Trophoblast cell (in vitro differentiated cells and primary cell): ENCODE data around the gene RANBP1.

Source experiments
- DNase-seq, 2 donors: peaks; one replicate each; pipeline ENCODE4 v3.0.0-alpha.2; 2016
- H2AFZ ChIP-seq: 2 replicates; pipeline ENCODE4 v1.6.1; 2013; ENCODE audit warnings: low read length, moderate library complexity, mild to moderate bottlenecking; ENCODE audit not compliant: insufficient read depth, poor library complexity
- H2AK5ac ChIP-seq: 2 replicates; pipeline ENCODE4 v1.6.1; 2013; ENCODE audit warnings: mild to moderate bottlenecking, low read length
- H2BK120ac ChIP-seq: 2 replicates; pipeline ENCODE4 v1.6.1; 2013; ENCODE audit warnings: low read length, mild to moderate bottlenecking, moderate library complexity; ENCODE audit not compliant: insufficient read depth, poor library complexity
- H2BK12ac ChIP-seq: 2 replicates; pipeline ENCODE4 v1.6.1; 2013; ENCODE audit warnings: mild to moderate bottlenecking, low read length, moderate library complexity
- H2BK5ac ChIP-seq: 2 replicates; pipeline ENCODE4 v1.6.1; 2013; ENCODE audit warnings: low read length, low read depth, moderate library complexity, mild to moderate bottlenecking; ENCODE audit not compliant: poor library complexity
- H3K14ac ChIP-seq: 2 replicates; pipeline ENCODE4 v1.6.1; 2013; ENCODE audit warnings: mild to moderate bottlenecking, low read length
- H3K18ac ChIP-seq: 2 replicates; pipeline ENCODE4 v1.6.1; 2013; ENCODE audit warnings: mild to moderate bottlenecking, low read length
- H3K23ac ChIP-seq: 2 replicates; pipeline ENCODE4 v1.6.1; 2013; ENCODE audit warnings: low read length
- H3K27ac ChIP-seq: 2 replicates; pipeline ENCODE4 v1.5.1; 2013; ENCODE audit warnings: low read depth, mild to moderate bottlenecking, inconsistent platforms, low read length, moderate library complexity
- H3K27me3 ChIP-seq: 2 replicates; pipeline ENCODE4 v1.6.1; 2013; ENCODE audit warnings: inconsistent platforms, mild to moderate bottlenecking, low read length, moderate library complexity; ENCODE audit not compliant: insufficient read depth
- H3K36me3 ChIP-seq, 2 experiments: 1 replicate in 1 of 2; 2 replicates in 1 of 2; pipeline ENCODE4 v1.6.1; 2013; ENCODE audit warnings: low read length in 2 of 2, mild to moderate bottlenecking in 2 of 2, moderate library complexity in 1 of 2; ENCODE audit not compliant: insufficient read depth in 2 of 2, control insufficient read depth in 1 of 2
- H3K4ac ChIP-seq: 2 replicates; pipeline ENCODE4 v1.6.1; 2013; ENCODE audit warnings: low read depth, mild to moderate bottlenecking, low read length, moderate library complexity
- H3K4me1 ChIP-seq, 2 experiments: 1 replicate in 1 of 2; 2 replicates in 1 of 2; pipeline ENCODE4 v1.6.1; 2013; ENCODE audit warnings: low read length in 2 of 2, mild to moderate bottlenecking in 2 of 2, moderate library complexity in 1 of 2; ENCODE audit not compliant: insufficient read depth in 2 of 2, control insufficient read depth in 1 of 2
- H3K4me2 ChIP-seq: 2 replicates; pipeline ENCODE4 v1.6.1; 2013; ENCODE audit warnings: inconsistent platforms, mild to moderate bottlenecking, low read length, moderate library complexity
- H3K4me3 ChIP-seq: 2 replicates; pipeline ENCODE4 v1.5.1; 2013; ENCODE audit warnings: mild to moderate bottlenecking, low read depth, low read length, inconsistent platforms
- H3K79me1 ChIP-seq: one replicate; pipeline ENCODE4 v1.6.1; 2013; ENCODE audit warnings: low read length
- H3K79me2 ChIP-seq: 2 replicates; pipeline ENCODE4 v1.6.1; 2013; ENCODE audit warnings: low read length, mild to moderate bottlenecking; ENCODE audit not compliant: control insufficient read depth, insufficient read depth, poor library complexity
- H3K9ac ChIP-seq: 2 replicates; pipeline ENCODE4 v1.6.1; 2013; ENCODE audit warnings: mild to moderate bottlenecking, low read length
- H3K9me3 ChIP-seq: 2 replicates; pipeline ENCODE4 v1.6.1; 2013; ENCODE audit warnings: low read depth, mild to moderate bottlenecking, control low read depth, inconsistent platforms, low read length; ENCODE audit not compliant: insufficient read depth
- H4K12ac ChIP-seq: 2 replicates; pipeline ENCODE4 v1.6.1; 2013; ENCODE audit warnings: low read depth, mild to moderate bottlenecking, low read length, moderate library complexity
- H4K8ac ChIP-seq: 2 replicates; pipeline ENCODE4 v1.6.1; 2013; ENCODE audit warnings: low read depth, mild to moderate bottlenecking, low read length, moderate library complexity
- H4K91ac ChIP-seq: one replicate; pipeline ENCODE4 v1.6.1; 2013; ENCODE audit warnings: low read depth, mild to moderate bottlenecking, low read length, moderate library complexity
- WGBS: extraction: QIAGEN DNeasy Blood & Tissue Kit; methylation state at CpG from one replicate; pipeline ENCODE4 v1.1.7; 2013; ENCODE audit warnings: missing lambda C conversion rate; ENCODE audit not compliant: insufficient read length, insufficient coverage; ENCODE audit errors: extremely low coverage; 5-methylcytosine and 5-hydroxymethylcytosine counted together

RANBP1 gene

DNA sequence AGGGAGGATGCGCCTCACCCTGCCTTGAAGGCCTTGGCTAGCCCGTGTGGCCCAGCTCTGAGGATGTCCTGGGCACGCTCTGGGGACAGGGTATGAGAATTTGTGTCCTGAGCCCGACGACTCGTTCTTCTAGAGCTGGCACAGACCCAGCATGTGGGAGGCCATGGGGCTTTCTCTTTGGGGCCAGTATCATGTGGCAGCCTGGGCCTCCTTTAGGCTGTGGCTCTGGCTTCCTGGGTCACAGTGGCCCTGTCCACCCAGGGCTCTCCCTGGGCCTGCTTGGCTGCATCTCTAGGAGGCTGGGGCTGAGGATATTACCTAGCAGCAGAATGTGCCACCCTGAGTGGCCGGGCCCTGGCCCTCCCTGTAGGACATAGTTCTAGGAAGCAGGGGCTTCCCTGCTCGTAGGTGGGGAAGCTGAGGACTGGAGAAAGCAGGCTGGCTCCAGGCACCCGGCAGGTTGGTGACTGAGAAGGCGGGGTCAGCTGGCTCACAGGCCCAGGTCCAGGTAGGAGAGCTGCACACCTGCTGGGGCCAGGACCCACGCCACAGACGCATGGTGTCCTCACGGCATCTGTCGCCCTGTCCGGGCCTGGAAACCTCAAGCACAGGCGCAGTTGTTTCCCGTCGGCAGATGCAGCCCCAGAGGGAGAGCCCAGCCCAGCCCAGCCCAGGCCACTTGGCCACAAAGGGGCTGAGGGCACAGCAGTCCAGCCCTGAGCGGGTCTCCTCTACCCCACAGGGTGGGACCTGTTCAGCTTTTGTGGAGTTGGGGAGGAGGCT is 28.2 kb downstream of the RANBP1 start:
- no peak for DNase-seq
- H3K79me2 ChIP-seq, result no peaks in the 10 kb centered on the region
- H3K4me2 ChIP-seq, result no peak overlapping the region
- no peak overlapping the region for H2AFZ ChIP-seq
- H2BK12ac ChIP-seq, result no peak overlapping the region
- peaks cover 7% of the 10 kb centered on the region for H3K79me1 ChIP-seq
- H3K4ac ChIP-seq, result no peak overlapping the region
- H2BK5ac ChIP-seq, result no peak overlapping the region
- no peak overlapping the region for H3K27ac ChIP-seq
- no peaks in the 10 kb centered on the region for H3K27me3 ChIP-seq
- H4K12ac ChIP-seq, result no peak overlapping the region
- H2AK5ac ChIP-seq, result no peak overlapping the region
- no peak overlapping the region for H3K9ac ChIP-seq
- H3K4me1 ChIP-seq, result peaks cover 13 to 15% of the 10 kb centered on the region in 2 experiments
- H3K14ac ChIP-seq, result no peak overlapping the region
- no peak overlapping the region for H4K91ac ChIP-seq
- no peak overlapping the region for H4K8ac ChIP-seq
- WGBS, result no CpG with 5 or more reads among the region's 19 CpGs
- H3K18ac ChIP-seq, result no peak overlapping the region
- H3K23ac ChIP-seq, result no peak overlapping the region
- H3K9me3 ChIP-seq, result no peaks in the 10 kb centered on the region
- peaks cover 22 to 28% of the 10 kb centered on the region in 2 experiments for H3K36me3 ChIP-seq
- H2BK120ac ChIP-seq, result no peak overlapping the region
- no peak overlapping the region for H3K4me3 ChIP-seq

DNA sequence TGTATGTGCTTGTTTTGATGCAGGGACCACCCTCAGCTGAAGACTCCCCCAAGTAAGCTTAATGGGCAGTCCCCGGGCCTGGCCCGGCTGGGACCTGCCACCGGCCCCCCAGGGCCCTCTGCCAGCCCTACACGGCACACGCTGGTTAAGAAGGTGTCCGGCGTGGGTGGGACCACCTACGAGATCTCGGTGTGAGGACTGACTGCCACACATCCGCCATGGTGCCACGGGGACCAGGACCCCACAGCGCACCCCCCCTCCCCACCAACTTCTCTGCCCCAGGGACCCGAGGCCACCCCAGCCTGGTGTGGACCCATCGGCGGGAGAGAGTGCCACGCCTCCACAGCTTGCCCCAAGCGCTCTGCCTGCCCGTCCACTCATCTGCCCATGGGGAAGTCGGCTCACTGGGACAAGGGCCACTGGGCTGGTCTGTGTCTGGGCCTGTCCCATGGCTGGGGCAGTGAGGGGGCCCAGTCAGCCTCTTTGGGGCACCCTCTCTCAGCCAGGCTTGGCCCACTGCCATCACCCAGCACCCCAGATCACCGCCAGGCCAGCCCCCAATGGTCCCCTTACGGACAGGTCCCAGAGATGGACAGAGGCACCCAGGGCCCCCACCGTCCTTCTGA is 29.4 kb downstream of the RANBP1 start:
- Histone ChIP-seq H3K23ac (no peak overlapping the region), H3K79me1 (peaks cover 7% of the 10 kb centered on the region), H2AFZ (no peak overlapping the region), H3K4me2 (no peak overlapping the region), H2BK5ac (no peak overlapping the region), H3K36me3 (peaks cover 15 to 21% of the 10 kb centered on the region in 2 experiments), H3K79me2 (no peaks in the 10 kb centered on the region), H3K18ac (peak overlapping the region; percentile 15), H2BK120ac (peak overlapping the region; percentile 27), H4K12ac (no peak overlapping the region), H3K4me3 (no peak overlapping the region), H3K4me1 (peaks cover 13 to 15% of the 10 kb centered on the region in 2 experiments), H3K9ac (no peak overlapping the region), H2BK12ac (no peak overlapping the region), H4K91ac (no peak overlapping the region), H3K27me3 (no peaks in the 10 kb centered on the region), H3K27ac (no peak overlapping the region), H3K14ac (no peak overlapping the region), H3K4ac (no peak overlapping the region), H4K8ac (no peak overlapping the region), H2AK5ac (no peak overlapping the region), H3K9me3 (no peaks in the 10 kb centered on the region)
- no CpG with 5 or more reads among the region's 22 CpGs for WGBS
- DNase-seq, result no peak

GRCh38 chr22:20145832-20146223 is 29.9 kb downstream of the RANBP1 start:
- Histone ChIP-seq H3K23ac (no peak overlapping the region), H3K9ac (no peak overlapping the region), H3K79me2 (no peaks in the 10 kb centered on the region), H3K79me1 (peaks cover 7% of the 10 kb centered on the region), H3K27ac (no peak overlapping the region), H3K4ac (no peak overlapping the region), H3K27me3 (no peaks in the 10 kb centered on the region), H4K12ac (no peak overlapping the region), H2BK120ac (peak overlapping the region; percentile 27), H4K8ac (no peak overlapping the region), H3K9me3 (no peaks in the 10 kb centered on the region), H3K4me1 (peaks cover 13 to 15% of the 10 kb centered on the region in 2 experiments), H2BK12ac (no peak overlapping the region), H3K36me3 (peaks cover 15 to 21% of the 10 kb centered on the region in 2 experiments), H3K18ac (peak overlapping the region; percentile 15), H3K4me2 (no peak overlapping the region), H3K14ac (no peak overlapping the region), H2AFZ (no peak overlapping the region), H2BK5ac (no peak overlapping the region), H2AK5ac (no peak overlapping the region), H3K4me3 (no peak overlapping the region), H4K91ac (no peak overlapping the region)
- no peak for DNase-seq
- no CpG with 5 or more reads among the region's 21 CpGs for WGBS

GRCh38 chr22:20146777-20147176 is 30.9 kb downstream of the RANBP1 start:
- peaks cover 7% of the 10 kb centered on the region in 2 experiments for H3K4me1 ChIP-seq
- H3K27me3 ChIP-seq, result no peaks in the 10 kb centered on the region
- no peak overlapping the region for H3K9ac ChIP-seq
- no peak overlapping the region for H3K4ac ChIP-seq
- H3K9me3 ChIP-seq, result no peaks in the 10 kb centered on the region
- no peak overlapping the region for H3K4me3 ChIP-seq
- no peak overlapping the region for H4K8ac ChIP-seq
- no peak overlapping the region for H3K27ac ChIP-seq
- H3K79me2 ChIP-seq, result no peaks in the 10 kb centered on the region
- H3K36me3 ChIP-seq, result peaks cover 15 to 21% of the 10 kb centered on the region in 2 experiments
- DNase-seq, result no peak
- H4K91ac ChIP-seq, result no peak overlapping the region
- no peak overlapping the region for H3K18ac ChIP-seq
- WGBS, result no CpG with 5 or more reads among the region's 22 CpGs
- no peak overlapping the region for H3K23ac ChIP-seq
- H4K12ac ChIP-seq, result no peak overlapping the region
- H2AFZ ChIP-seq, result no peak overlapping the region
- no peak overlapping the region for H2BK12ac ChIP-seq
- H3K79me1 ChIP-seq, result peaks cover 7% of the 10 kb centered on the region
- no peak overlapping the region for H3K14ac ChIP-seq
- no peak overlapping the region for H2AK5ac ChIP-seq
- H2BK5ac ChIP-seq, result no peak overlapping the region
- no peak overlapping the region for H3K4me2 ChIP-seq
- no peak overlapping the region for H2BK120ac ChIP-seq
